Measurements from ENCODE around the gene LIME1.
"Not testable (repeated sequence)": the region's sequence is repeated elsewhere in the genome, so short reads cannot be mapped to it uniquely, and the experiment has no call there.

Gene LIME1

DNA sequence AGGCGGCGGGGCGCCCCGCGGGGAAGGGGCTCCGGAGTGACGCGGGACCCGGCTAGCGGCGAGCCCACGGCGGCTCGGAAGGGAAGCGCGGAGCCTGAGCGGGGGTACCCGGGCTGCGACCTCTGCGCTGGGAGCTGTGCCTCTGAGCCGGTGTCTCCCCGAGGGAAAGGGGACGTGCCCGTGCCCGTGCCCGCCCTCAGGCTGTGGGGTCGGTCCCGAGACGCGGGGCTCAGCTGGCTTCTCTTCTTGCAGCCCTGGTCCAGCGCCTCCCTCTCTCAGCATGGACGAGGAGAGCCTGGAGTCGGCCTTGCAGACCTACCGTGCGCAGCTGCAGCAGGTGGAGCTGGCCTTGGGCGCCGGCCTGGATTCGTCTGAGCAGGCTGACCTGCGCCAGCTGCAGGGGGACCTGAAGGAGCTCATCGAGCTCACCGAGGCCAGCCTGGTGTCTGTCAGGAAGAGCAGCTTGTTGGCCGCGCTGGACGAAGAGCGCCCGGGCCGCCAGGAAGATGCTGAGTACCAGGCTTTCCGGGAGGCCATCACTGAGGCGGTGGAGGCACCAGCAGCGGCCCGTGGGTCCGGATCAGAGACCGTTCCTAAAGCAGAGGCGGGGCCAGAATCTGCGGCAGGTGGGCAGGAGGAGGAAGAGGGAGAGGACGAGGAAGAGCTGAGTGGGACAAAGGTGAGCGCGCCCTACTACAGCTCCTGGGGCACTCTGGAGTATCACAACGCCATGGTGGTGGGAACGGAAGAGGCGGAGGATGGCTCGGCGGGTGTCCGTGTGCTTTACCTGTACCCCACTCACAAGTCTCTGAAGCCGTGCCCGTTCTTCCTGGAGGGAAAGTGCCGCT, 27.9 kb upstream of the LIME1 start:
- DNase-seq, result no peak

DNA sequence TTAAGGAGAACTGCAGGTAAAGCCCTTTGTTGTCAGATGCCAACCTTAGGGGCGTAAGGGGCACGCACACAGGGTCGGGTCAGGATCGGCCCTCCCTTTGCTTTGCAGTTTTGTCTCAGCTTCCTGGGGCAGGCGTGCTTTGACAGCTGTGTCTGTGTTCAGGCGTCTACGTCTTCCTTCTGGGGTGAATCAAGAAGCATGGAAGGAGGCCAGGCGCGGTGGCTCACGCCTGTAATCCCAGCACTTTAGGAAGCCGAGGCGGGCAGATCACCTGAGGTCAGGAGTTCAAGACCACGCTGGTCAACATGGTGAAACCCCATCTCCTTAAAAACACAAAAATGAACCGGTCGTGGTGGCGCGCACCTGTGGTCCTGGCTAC, 27.3 kb upstream of the LIME1 start:
- no peak for DNase-seq

DNA sequence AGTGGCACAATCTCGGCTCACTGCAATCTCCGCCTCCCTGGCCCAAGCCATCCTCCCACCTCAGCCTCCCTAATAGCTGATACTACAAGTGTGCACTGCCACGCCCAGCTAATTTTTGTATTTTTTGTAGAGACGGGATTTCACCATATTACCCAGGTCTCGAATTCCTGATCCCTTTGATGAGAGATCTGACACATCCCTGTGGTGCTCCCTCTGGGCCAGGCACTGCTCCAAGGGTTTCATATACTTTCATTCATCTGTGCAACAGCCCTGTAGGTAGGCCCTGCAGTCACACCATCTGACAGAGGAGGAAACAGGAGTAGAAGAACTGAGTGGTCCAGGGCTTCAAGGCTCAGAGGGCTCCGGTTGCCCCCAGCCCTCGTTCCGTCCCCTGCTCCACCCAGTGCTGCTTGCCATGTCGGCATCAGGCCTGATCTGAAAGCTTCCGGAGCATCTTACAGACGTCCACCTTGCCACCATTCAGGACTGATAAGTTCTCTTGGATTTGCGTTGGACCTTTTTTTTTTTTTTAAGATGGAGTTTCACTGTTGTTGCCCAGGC, 25.3 kb upstream of the LIME1 start:
- no peak for DNase-seq

DNA sequence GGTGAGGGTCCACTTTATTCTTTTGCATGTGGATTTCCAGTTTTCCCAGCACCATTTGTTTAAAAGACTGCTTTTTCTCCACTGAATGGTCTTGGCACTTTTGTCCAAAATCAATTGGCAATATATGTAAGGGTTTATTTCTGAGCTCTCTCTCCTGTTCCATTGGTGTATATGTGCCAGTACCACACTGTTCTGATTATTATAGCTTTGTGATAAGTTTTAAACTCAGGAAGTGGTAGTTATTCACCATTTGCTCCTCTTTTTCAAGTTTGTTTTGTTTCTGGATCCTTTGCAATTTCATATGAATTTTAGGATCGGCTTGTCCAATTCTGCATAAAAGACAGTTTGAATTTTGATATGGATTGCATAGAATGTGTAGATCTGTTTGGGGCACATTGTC, 24.3 kb upstream of the LIME1 start:
- DNase-seq, result no peak

DNA sequence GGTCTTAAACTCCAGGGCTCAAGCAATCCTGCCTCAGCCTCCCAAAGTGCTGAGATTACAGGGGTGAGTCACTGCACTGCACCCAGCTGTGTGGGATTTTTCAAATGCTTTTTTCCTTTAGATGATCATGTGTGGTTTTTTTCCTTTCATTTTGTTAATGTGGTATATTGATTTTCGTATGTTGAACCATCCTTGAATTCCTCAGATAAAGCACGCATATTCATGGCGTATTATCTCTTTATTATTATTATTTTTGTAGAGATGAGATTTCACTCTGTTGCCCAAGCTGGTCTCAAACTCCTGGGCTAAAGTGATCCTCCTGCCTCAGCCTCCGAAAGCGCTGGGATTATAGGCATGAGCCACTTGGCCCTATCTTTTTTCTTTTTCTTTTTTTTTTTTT, 21.6 kb upstream of the LIME1 start:
- DNase-seq, result no peak

DNA sequence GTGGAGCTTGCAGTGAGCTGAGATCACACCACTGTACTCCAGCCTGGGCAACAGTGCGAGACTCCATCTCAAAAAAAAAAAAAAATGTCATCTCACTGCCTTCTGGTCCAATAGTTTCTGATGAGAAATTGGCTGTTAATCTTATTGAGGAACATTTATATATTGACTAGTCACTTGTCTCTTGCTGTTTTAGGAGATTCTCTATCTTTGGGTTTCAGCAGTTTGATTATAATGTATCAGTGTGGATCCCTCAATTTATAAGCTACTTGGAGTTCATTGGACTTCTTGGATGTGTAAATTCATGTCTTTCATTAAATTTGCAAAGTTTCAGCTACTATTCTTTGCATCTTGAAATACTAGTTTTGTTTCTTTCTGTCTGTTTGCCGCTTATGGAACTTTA, 17.5 kb upstream of the LIME1 start:
- no peak for DNase-seq

DNA sequence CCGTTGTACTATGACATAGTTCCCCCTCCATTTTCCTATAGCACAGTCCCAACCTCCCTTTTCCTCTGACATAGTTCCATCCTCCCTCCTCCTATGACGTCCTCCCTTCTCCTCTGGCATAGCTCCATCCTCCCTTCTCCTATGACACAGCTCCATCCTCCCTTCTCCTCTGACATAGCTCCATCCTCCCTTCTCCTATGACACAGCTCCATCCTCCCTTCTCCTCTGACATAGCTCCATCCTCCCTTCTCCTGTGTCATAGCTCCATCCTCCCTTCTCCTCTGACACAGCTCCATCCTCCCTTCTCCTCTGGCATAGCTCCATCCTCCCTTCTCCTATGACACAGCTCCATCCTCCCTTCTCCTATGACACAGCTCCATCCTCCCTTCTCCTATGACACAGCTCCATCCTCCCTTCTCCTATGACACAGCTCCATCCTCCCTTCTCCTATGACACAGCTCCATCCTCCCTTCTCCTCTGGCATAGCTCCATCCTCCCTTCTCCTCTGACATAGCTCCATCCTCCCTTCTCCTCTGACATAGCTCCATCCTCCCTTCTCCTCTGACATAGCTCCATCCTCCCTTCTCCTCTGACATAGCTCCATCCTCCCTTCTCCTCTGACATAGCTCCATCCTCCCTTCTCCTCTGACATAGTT, 13.4 kb upstream of the LIME1 start:
- not testable (repeated sequence) for DNase-seq

DNA sequence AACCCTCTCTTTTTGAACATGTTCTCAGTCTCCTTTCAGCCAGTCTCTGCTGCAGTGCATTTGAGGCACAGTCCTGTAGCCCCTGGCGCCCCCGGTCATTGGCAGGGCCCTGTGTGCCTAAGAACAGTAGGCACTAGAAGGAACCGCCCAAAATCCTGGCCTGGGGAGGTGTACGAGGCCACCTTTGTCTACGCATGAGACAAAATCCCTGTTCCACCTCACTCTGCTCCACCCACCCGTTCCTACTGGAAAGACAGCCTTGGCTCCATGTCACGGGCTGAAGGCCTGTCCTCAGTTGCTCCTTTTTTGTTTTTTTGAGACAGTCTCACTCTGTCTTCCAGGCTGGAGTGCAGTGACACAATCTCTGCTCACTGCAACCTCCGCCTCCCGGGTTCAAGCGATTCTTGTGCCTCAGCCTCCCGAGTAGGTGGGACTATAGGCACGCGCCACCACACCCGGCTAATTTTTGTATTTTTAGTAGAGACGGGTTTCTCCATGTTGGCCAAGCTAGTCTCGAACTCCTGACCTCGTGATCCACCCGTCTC, 6.2 kb upstream of the LIME1 start:
- DNase-seq, result not testable (repeated sequence)

DNA sequence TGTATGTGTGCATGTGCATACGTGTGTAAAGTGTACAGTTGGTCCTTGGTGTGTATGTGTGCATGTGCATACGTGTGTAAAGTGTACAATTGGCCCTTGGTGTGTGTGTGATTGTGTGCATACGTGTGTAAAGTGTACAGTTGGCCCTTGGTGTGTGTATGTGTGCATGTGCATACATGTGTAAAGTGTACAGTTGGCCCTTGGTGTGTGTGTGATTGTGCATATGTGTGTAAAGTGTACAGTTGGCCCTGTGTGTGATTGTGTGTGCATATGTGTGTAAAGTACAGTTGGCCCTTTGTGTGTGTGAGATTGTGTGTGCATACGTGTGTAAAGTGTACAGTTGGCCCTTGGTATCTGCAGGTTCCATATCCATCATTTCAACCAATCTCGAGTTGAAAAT, 5.1 kb upstream of the LIME1 start:
- no peak for DNase-seq

DNA sequence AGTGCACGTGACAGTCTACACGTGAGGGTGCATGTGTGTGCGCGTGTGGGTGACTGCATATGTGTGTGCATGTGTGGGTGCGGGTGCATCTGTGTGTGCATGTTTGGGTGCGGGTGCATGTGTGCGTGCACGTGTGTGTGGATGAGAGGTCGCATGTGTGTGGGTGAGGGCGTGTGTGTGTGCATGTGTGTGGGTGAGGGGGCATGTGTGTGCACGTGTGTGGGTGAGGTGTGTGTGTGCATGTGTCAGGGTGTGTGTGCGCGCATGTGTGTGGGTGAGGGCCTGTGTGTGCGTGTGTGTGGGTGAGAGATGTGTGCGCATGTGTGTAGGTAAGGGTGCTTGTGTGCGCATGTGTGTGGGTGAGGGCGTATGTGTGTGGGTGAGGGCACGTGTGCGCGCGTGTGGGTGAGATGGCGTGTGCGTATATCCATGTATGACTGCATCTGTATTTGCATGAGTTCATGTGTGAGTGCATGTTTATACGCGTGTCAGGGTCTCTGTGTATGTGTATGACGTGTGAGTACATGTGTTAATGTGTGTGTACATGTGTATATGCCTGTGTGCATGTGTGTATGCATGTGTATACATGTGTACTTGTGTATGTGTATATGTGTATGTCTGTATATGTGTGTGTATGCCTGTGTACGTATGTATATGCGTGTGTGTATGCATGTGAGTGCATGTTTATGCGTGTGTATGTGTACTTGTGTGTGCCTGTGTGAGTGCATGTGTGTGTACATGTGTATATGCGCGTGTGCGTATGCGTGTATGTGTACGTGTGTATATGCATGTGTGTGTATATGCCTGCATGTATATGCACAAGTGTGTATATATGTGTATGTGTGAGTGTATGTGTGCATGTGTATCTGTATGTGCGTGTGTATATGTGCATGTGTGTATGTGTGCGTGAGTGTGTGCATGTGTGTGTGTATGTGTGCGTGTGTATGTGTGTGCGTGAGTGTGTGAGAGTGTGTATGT, 4.1 kb upstream of the LIME1 start:
- DNase-seq, result no peak

DNA sequence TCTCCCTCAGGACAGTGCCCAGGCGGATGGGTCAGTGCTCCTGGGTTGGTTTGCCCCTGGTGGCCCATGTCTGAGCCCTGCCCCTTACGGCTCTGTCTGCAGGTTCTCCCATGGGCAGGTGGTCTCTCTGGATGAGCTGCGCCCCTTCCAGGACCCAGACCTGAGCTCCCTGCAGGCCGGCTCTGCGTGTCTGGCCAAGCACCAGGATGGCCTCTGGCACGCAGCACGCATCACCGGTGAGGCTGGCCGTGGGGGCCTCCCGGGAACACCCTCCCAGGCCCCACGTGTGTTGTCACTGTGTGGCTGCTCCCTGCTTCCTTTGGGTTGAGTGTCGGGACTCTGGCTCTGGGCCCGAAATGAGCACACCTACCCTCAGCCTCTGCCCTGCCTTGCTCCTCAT, 3.3 kb upstream of the LIME1 start:
- DNase-seq, result no peak

DNA sequence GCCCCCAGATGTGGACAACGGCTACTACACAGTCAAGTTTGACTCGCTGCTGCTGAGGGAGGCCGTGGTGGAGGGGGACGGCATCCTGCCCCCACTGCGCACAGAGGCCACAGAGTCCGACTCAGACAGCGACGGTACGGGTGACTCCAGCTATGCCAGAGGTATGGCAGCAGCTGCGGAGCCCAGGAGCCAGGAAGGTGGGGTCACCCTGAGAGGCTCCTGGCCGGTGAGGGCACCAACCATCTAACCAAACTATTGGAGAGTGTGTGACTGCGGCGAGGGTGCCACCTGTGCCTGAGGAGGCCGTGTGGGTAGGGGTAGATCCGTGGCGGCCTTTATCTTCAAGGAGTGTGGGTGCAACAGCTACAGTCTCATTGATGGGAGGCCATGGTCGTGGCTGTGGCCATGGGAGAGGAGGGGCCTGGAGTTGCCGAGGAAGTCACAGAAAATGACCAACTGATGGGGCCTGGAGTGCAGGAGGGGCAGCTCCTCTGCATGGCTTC, 2.8 kb upstream of the LIME1 start:
- DNase-seq, result no peak

DNA sequence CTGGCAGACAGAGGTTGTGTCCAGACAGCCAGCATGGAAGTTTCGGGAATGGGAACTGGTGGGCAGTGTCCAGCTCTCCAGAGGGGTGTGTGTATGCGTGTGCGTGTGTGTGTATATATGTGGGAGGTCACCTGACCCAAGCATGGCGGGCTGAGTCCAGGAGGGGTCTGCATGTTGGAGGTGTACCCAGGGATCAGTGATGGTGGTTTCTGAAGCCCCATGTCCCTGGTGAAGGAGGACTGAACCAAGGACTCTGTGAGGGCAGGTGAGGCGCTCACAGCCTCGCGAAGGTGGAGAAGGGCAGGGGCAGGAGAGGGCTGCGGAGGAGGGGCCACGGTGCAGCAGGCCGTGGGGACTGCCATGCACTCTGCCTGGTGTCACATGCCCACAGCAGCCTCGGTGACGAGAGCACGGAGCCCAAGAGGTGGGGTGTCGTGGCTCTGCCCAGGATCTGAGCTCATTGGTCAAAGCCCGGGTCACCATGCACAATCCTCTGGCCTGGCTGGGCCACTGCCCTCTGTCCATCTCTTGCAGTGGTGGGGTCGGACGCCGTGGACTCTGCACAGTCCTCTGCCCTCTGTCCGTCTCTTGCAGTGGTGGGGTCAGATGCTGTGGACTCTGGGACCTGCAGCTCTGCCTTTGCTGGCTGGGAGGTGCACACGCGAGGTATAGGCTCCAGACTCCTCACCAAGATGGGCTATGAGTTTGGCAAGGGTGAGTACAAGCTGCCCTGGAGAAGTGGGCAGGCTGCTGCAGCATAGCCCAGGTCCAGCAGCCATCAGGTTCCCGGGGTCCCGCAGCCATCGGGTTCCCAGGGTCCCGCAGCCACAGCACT, 2.1 kb upstream of the LIME1 start:
- no peak for DNase-seq

DNA sequence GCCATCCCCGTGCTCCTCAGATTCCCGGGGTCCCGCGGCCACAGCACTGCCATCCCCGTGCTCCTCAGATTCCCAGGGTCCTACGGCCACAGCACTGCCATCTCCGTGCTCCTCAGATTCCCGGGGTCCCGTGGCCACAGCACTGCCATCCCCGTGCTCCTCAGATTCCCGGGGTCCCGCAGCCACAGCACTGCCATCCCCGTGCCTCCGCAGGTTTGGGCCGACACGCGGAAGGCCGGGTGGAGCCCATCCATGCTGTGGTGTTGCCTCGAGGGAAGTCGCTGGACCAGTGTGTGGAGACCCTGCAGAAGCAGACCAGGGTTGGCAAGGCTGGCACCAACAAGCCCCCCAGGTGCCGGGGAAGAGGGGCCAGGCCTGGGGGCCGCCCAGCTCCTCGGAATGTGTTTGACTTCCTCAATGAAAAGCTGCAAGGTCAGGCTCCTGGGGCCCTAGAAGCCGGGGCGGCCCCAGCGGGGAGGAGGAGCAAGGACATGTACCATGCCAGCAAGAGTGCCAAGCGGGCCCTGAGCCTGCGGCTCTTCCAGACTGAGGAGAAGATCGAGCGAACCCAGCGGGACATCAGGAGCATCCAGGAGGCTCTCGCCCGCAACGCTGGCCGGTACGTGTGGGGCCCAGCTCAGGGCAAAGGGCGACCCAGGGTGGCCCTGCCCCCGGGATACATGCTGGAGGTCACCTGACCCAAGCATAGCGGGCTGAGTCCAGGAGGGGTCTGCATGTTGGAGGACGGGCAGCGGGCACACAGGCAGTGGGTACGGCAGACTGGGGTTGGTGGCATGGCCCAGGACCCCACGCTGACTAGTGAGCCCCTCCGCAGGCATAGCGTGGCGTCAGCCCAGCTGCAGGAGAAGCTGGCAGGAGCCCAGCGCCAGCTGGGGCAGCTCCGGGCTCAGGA, 1.3 kb upstream of the LIME1 start:
- DNase-seq, result no peak

DNA sequence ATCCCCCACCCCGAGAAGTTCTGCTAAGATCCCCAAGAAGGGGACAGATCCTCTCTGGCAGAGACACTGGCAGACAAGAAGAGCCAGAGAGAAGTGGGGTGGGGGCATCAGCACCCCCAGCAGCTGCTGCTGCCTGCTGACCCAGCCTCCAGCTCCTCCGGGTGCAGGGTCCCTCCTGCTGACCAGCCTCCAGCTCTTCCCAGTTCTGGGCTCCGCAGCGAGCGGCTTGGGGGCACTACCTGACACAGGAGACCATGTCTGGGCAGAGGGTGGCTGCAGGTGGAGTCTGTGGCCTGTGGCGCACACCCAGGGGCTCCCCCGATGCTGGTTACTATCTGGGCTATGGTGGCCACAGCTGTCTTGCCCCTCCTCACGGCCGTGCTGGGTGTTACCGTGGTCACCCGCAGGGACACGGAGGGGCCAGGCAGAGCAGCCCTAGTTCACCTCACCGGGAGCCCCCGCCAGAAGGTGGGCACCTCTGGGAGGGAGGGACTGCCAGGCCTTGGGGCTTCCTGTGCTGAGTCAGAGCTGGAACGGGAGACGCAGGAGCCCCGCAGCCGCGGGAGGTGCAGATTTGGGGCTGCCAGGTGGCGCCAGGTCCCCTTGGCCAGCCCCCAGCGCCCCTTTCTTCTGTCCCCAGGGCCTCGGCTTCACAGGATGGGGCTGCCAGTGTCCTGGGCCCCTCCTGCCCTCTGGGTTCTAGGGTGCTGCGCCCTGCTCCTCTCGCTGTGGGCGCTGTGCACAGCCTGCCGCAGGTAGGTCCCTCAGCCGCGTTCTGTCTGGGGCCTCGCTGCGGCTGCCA, 630 bp downstream of the LIME1 start:
- no peak for DNase-seq

DNA sequence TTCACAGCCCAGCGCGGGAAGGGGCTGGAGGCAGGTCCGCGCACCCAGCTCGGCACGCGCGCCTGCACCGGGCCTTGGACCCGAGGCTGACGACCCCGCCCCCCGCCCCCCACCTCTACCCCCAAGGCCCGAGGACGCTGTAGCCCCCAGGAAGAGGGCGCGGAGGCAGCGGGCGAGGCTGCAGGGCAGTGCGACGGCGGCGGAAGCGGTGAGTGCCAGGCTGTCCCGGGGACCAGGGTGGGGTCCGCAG, 1.2 kb downstream of the LIME1 start:
- DNase-seq, result no peak

DNA sequence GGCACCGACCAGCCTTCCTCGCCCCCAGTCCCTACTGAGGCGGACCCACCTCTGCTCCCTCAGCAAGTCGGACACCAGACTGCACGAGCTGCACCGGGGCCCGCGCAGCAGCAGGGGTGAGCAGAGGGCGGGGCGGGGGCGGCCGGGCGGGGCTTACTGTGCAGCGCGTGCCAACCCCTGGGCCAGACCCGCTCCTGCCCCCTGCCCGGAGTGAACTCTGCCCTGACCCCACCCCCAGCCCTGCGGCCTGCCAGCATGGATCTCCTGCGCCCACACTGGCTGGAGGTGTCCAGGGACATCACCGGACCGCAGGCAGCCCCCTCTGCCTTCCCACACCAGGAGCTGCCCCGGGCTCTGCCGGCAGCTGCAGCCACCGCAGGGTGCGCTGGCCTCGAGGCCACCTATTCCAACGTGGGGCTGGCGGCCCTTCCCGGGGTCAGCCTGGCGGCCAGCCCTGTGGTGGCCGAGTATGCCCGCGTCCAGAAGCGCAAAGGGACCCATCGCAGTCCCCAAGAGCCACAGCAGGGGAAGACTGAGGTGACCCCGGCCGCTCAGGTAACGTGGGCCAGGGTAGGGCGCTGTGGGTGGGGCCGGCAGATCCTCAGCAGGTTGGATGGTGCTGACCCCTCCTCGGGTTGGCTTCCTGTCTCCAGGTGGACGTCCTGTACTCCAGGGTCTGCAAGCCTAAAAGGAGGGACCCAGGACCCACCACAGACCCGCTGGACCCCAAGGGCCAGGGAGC, 1.7 kb downstream of the LIME1 start:
- no peak for DNase-seq

DNA sequence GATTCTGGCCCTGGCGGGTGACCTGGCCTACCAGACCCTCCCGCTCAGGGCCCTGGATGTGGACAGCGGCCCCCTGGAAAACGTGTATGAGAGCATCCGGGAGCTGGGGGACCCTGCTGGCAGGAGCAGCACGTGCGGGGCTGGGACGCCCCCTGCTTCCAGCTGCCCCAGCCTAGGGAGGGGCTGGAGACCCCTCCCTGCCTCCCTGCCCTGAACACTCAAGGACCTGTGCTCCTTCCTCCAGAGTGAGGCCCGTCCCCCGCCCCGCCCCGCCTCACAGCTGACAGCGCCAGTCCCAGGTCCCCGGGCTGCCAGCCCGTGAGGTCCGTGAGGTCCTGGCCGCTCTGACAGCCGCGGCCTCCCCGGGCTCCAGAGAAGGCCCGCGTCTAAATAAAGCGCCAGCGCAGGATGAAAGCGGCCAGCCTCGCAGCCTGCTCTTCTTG, 2.2 kb downstream of the LIME1 start:
- peak in 1 of 3 experiments; percentile 40 for DNase-seq

Data from NCI-H1417 (cell line).